Activated CD8-positive, alpha-beta memory T cell treated with anti-CD3 and anti-CD28 coated beads, Interleukin-2, amount 50 U/mL, for 4 hours (primary cell): ENCODE results near the gene DNAH11.
"Not testable (repeated sequence)": the region's sequence is repeated elsewhere in the genome, so short reads cannot be mapped to it uniquely, and the experiment has no call there.

Source experiments
- DNase-seq: peaks from one replicate; pipeline ENCODE4 v3.0.0-alpha.2; 2020

The DNAH11 gene, protein sequence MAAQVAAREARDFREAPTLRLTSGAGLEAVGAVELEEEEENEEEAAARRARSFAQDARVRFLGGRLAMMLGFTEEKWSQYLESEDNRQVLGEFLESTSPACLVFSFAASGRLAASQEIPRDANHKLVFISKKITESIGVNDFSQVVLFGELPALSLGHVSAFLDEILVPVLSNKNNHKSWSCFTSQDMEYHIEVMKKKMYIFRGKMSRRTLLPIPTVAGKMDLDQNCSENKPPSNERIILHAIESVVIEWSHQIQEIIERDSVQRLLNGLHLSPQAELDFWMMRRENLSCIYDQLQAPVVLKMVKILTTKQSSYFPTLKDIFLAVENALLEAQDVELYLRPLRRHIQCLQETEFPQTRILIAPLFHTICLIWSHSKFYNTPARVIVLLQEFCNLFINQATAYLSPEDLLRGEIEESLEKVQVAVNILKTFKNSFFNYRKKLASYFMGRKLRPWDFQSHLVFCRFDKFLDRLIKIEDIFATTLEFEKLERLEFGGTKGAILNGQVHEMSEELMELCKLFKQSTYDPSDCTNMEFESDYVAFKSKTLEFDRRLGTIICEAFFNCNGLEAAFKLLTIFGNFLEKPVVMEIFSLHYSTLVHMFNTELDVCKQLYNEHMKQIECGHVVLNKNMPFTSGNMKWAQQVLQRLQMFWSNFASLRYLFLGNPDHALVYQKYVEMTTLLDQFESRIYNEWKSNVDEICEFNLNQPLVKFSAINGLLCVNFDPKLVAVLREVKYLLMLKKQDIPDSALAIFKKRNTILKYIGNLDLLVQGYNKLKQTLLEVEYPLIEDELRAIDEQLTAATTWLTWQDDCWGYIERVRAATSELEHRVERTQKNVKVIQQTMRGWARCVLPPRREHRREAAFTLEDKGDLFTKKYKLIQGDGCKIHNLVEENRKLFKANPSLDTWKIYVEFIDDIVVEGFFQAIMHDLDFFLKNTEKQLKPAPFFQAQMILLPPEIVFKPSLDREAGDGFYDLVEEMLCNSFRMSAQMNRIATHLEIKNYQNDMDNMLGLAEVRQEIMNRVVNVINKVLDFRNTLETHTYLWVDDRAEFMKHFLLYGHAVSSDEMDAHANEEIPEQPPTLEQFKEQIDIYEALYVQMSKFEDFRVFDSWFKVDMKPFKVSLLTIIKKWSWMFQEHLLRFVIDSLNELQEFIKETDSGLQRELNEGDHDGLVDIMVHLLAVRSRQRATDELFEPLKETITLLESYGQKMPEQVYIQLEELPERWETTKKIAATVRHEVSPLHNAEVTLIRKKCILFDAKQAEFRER (N-terminal part only)

DNA sequence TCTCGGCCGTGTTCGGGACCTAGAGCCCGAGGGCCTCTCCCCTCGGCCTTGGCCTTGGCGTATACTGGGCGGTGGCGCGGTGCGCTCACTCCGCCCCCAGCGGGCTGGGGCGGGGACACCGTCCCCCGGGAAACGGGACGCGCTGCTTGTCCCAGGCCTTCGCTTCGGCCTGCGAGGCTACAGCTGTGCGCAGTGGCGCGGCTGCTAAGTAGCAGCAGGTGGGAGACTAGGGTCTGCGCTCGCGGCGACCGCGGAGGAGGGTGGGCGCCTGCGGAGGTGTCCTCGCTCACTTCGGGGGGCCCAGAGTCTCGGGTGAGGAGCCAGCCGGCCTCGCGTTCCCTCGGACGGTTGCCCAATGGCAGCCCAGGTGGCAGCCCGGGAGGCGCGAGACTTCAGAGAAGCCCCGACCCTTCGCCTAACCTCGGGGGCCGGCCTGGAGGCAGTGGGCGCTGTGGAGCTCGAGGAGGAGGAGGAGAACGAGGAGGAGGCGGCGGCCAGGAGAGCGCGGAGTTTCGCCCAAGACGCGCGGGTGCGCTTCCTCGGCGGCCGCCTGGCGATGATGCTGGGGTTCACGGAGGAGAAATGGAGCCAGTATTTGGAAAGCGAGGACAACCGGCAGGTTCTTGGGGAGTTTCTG lies at the start of gene DNAH11:
DNAH11 (plus strand) TSS at position 149 of the 637 bp plus-strand sequence; CDS start at position 356, 207 bp downstream.
- DNase-seq, result no peak

DNA sequence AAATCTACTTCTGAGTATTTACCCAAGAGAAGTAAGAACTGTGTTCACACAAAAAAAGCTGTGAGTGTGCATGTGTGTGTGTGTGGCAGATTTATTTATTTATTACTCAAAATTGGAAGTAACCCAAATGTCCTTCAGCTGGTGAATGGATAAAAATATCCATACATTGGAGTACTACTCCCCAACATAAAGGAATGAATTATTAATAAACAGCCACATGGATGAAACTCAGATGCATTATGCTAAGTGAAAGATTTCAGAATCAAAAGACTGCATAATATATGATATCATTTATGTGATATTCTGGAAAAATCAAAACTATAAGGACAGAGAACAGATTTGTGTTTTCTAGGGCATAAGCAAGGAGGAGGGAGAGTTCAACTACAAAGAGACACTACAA lies 47.1 kb upstream of the DNAH11 start:
- DNase-seq, result no peak

DNA sequence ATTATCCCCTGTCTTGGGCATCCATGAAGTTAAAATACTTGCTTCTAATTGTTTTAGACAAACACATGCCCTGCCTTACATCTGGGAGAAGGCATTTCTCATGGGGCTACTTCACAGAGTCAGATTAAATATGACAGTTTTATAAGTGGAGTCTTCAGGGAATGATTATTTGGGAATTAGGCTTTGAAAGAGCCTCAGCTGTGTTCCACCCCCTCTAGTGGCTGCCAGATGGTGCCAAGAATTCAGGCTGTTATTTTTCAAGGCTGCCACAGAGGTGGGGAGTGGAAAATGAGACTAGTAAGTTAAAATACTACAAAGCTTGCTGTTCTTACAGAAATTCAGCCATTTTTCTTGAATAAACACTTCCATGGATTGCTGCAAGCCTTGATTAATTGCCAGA lies 45.8 kb upstream of the DNAH11 start:
- no peak for DNase-seq

DNA sequence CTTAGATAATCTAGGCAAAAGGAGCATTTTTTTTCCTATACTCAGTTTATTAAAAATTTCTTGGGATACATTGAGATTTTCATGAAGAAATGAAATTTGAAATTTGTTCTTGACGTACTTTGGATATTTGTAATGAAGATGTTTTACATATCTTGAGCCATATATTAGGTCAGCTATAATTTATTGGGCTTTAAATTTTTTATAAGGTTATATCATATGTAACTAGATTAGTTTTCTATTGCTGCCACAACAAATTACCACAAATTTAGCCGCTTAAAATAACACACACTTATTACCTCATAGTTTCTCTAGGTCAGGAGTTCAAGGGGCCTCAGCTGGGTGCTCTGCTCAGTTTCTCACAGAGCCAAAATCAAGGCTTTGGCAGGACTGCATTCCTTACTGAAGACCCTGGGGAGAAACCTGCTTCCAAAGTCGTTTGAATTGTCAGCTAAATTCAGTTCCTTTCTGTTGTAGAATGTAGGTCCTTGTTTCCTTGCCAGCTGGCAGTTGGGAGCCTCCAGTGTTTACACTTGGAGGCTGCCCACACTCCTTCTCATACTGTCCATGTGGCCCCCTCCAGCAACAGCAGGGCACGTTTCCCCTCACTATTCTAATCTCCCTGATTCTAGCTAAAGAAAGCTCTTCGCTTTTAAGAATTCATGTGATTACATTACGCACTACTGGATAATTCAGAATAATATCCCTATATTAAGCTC lies 42.6 kb upstream of the DNAH11 start:
- DNase-seq, result no peak

DNA sequence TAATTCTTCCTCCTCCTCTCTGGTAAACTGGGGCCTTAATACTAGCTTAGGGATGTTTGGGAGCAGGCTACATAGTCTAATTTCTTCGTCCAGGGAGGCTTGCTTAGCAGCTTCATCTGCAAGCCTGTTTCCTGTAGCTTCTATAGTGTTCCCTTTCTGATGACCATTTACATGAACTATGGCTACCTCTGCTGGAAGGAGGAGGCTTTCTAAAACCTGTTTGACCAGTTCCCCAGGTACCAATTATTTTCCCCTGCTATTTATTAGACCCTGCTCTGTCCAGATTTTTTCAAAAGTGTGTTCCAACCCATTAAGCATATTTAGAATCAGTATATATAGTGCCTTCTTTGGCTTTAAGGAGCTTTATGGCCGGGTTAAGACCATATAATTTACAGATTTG lies 38.8 kb upstream of the DNAH11 start:
- no peak for DNase-seq

DNA sequence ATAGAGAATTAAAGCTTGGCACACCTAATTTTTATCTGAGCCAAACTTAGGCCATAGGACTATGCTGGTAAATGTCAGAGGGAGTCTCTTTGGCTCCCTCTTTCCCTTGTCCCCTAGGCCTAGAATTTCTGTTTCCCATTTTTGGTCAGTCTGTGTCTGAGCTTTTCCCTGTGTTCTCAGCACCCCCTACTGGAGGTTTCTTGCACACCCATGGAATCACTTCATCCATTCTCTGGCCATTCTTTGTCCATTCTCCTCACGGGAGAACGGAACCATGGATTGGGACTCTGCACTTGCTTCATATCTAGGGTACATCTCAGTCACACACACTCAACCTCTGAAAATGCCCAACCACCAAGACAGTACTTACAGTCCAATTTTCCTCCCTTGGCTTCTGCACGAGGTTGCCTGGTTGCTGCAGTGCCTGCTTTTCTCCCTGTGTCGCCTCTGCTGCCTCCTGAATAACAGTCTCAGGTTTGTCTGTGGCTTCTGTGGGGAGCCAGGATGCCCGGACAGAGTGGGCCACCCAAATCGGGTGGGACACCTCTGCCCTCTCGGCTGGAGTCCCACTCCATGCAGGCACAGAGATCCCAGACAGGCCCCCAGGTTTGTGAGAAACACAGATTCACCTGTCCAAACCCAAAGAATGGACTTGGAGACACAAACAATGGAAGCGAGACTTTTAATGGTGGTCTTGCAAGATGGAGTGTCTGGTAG lies 35.1 kb upstream of the DNAH11 start:
- peak; percentile 20 for DNase-seq

DNA sequence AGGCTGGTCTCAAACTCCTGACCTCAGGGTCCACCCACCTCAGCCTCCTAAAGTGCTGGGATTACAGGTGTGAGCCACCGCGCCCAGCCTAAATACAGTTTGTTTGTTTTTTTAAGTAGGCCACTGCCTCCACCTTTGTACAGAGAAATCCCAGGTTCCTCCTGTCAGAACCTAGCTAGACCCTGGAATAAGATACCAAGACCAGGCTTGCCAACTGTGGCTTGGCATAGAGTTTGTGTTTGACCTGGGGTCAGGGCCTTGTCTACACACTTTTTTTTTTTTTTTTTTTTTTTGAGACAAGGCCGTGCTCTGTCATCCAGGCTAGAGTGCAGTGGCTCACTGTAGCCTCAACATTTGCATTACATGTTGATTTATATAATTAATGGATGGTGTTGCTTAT lies 34.3 kb upstream of the DNAH11 start:
- no peak for DNase-seq

DNA sequence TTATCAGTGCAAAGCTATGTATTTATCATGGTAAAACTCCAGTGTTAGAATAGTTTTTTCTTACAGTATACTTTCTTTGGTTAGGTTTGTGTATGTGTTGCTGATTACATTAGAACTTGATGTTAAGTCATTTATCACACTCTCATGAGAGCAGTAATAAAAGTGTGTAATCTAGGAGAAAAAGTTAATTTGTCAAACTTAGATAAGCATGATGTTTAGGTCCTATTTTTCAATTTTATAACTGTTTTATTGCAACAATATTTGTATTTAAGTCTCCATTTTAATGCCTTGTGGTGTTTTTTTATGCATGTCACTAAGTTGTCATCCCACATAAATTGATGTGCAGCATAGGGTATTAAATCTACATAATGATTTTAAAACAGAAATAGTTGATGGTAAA lies 28.8 kb upstream of the DNAH11 start:
- no peak for DNase-seq

DNA sequence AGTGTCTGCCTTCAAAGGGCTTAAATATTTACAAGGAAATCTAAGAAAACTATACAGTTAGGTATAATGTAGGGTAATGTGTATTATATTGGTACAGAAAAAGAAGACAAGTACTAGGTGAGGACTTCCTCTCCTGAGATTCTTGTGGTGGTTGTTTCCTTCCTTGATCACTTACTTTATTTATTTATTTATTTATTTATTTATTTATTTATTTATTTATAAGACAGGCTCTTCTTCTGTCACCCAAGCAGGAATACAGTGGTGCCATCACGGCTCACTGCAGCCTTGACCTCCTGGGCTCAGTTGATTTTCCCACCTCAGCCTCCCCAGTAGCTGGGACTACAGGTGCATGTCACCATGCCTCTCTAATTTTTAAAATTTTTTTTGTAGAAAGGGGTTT lies 18.2 kb upstream of the DNAH11 start:
- DNase-seq, result no peak

DNA sequence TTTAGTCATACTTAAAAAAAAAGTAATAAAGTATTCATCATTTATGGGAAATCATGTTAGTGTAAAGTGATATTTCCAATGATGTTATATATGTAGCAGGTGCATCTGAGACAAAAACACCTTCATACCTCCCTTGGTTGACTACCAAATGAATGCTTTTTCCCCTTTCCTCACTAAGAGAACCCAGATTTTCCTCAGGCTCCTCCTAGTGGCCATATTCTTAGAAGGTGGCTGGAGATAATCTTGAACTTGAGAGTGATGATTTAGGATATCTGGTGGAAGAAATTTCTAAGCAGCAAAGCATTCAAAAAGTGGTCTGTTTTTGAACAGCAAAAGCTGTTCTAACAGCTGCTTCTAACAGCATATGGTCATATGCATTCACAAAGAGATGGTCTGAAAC lies 16.8 kb upstream of the DNAH11 start:
- DNase-seq, result no peak

DNA sequence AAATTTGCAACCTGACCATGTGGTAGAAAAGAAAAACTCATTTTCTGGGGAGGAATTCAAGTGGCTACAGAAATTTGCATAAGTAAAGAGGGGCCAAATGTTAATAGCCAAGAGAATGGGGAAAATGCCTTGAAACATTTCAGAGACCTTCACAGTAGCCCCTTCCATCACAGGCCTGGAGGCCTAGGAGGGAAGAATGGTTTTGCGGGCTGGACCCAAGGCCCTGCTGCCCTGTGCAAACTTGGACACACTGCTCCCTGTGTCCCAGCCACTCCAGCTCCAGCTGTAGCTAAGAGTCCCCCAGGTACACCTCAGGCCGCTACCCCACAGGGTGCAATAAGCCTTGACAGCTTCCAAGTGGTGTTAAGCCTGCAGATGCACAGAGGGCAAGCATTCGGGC lies 16.4 kb upstream of the DNAH11 start:
- no peak for DNase-seq

DNA sequence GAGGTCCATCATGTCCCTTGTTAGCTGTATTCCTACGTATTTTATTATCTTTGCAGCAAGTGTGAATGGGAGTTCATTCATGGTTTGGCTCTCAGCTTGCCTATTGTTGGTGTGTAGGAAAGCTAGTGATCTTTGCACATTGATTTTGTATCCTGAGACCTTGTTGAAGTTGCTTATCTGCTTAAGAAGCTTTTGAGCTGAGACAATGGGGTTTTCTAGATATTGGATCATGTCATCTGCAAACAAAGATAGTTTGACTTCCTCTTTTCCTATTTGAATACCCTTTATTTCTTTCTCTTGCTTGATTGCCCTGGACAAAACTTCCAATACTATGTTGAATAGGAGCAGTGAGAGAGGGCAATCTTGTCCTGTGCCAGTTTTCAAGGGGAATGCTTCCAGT lies 10.4 kb upstream of the DNAH11 start:
- not testable (repeated sequence) for DNase-seq

DNA sequence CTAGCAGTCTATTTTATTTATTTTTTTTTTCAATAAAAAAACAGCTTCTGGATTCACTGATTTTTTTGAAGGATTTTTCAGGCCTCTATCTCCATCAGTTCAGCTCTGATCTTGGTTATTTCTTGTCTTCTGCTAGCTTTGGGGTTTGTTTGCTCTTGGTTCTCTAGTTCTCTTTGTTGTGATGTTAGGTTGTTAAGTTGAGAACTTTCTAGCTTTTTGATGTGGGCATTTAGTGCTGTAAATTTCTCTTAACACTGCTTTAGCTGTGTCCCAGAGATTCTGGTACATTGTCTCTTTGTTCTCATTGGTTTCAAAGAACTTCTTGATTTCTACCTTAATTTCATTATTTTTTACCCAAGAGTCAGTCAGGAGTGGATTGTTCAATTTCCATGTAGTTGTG lies 9.2 kb upstream of the DNAH11 start:
- not testable (repeated sequence) for DNase-seq

DNA sequence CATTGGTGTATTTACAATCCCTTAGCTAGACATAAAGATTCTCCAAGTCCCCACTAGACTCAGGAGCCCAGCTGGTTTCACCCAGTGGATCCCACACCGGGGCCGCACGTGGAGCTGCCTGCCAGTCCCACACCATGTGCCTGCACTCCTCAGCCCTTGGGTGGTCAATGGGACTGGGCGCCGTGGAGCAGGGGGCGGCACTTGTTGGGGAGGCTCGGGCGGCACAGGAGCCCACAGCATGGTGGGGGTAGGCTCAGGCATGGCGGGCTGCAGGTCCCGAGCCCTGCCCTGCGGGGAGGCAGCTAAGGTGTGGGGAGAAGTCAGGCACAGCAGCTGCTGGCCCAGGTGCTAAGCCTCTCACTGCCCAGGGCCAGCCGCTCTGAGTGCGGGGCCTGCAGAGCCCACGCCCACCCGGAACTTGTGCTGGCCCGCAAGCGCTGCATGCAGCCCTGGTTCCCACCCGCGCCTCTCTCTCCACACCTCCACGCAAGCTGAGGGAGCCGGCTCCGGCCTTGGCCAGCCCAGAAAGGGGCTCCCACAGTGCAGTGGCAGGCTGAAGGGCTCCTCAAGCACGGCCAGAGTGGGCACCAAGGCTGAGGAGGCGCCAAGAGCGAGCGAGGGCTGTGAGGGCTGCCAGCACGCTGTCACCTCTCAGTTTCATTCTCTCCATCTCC lies 6.3 kb upstream of the DNAH11 start:
- DNase-seq, result not testable (repeated sequence)

DNA sequence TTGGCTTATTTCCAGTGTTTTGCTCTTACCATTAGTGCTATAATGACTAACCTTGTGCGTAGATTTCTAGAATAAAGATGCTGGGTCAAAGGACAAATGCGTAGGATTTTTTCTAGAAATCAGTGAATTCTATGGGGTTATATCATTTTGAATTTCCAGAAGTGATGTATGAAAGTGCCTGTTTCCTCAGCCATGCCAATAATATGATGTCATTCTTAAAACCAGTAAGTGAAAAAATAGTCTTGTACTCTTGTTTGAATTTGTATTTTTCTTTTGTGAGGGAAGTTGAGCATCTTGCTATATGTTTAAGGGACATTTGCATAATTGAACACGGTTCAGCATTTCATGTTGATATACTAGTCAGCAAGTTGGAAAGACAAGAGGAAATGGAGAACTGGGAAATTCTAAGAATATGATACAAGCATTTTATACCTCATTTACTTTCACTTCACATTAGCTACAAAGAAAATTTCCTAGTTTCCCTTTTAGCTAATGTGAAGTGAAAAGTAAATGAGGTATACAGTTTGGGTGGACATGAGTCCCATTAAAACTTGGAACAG lies 3.8 kb upstream of the DNAH11 start:
- no peak for DNase-seq

DNA sequence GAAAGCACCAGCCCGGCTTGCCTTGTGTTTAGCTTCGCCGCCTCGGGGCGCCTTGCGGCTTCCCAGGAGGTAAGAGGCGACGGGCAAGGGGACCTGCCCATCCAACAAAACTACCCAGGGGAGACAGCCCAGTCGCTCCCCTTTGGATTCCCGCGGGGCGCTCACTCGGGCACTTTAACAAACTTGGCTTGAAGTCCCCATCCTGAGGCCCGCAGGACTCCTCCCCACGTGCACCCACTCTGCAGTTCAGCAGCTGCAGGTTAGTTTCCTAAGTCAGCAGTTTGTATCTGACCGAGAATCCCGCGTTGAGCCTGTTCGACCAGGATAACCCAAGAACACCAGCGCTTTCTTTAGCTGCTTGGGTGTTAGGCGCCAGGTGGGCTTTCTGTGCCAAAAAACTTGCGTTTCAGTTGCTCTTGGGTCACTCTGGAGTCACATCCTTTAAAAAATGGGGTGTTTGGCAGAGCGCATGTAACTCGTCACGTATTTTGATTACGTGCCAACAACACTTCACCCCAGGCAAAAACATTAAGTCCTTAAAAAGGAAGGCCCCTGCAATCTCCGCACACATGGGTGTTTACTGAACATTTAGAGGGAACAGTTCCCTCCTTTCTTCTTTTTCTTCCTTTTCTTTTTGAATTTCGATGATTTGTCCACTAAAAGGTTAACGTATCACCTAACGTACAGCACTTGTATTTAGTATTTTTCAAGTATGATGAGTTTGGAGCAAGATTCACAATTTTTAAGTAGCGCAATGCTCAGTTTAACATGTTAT lies 876 bp downstream of the DNAH11 start:
- no peak for DNase-seq

DNA sequence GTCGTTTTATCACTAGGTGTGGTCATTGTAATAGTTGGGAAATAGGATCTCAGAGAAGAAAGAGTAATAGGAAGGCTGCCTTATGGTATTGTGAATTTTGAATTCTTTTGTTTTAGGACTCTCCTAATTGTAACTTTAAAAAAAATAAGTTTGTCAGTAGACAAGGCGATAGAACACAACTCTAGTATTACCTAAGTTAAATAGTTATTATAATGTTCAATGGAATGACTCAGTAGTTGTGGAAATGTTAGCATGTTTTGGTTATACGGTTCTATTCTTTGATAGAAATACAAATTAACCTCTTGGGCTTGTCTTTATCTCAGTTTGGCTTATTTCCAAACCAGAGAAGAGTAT lies 1.4 kb downstream of the DNAH11 start:
- DNase-seq, result no peak

DNA sequence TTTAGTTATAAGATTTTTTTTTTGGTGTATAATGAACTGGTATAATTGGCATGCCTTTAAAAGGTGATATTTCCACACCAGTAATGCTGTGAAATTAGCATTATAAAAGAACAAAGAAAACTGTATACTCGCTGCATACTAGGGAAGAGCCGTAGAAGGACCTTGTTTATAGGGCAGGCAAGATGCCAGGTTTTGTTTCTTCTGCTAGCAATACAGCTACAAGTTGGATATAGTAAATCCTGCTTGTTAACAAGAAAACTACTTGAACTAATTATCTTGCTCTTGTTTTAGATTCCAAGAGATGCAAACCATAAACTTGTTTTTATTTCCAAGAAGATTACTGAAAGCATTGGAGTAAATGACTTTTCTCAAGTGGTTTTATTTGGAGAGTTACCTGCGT lies 1.9 kb downstream of the DNAH11 start:
- DNase-seq, result no peak

DNA sequence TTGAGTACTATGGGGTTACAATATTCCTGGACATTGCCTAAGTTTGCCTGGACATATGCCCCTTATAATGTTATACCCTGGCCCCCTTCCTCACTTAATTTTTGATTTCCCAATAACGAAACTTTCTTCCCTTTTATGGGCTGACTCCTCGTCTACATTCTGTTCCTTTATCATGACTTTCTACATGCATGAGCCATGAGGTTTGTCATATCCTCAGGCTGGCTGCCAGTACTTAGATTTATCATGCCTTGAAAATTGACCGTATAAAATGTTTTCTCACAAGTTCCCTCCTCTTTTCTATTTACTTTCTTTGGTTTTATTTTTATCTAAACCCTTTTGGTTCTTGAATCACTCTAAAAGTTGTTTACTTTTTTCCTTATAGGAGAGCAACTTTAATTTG lies 4.7 kb downstream of the DNAH11 start:
- no peak for DNase-seq

DNA sequence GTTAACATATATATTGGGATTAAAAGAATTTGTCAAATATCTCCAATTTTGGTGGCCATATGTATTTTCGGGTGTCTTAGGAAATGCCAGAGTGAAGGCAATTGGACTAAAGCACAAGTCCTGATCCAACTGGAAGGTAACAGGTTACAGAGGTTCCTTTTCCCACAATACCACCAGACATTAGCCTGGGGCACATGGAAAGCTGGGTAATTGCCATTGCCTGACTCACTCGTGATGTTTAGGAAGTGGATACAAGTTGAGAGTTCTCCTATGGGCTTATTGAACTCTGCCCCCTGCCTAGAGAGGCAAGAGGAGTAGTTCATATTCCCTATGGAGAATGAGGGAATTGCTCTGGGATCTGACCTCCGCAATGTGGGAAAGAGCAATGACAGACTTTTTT lies 5.7 kb downstream of the DNAH11 start:
- no peak for DNase-seq
